AG09309 (cell line): Measurements from ENCODE around the gene TGM5.

Experiments used
- DNase-seq: peaks from one replicate; pipeline ENCODE4 v3.0.0-alpha.2; 2010; ENCODE audit warnings: low read depth
- H3K4me3 ChIP-seq: 2 replicates; pipeline ENCODE4 v1.5.1; 2011; ENCODE audit warnings: mild to moderate bottlenecking, low read depth, low read length, moderate library complexity; ENCODE audit not compliant: control insufficient read depth
- CTCF ChIP-seq: IDR thresholded peaks from 2 replicates; pipeline ENCODE4 v1.5.1; 2011; ENCODE audit warnings: mild to moderate bottlenecking, low read depth, low read length, inconsistent platforms; ENCODE audit not compliant: insufficient read depth, control insufficient read depth; ENCODE audit errors: missing control alignments

The TGM5 gene, protein sequence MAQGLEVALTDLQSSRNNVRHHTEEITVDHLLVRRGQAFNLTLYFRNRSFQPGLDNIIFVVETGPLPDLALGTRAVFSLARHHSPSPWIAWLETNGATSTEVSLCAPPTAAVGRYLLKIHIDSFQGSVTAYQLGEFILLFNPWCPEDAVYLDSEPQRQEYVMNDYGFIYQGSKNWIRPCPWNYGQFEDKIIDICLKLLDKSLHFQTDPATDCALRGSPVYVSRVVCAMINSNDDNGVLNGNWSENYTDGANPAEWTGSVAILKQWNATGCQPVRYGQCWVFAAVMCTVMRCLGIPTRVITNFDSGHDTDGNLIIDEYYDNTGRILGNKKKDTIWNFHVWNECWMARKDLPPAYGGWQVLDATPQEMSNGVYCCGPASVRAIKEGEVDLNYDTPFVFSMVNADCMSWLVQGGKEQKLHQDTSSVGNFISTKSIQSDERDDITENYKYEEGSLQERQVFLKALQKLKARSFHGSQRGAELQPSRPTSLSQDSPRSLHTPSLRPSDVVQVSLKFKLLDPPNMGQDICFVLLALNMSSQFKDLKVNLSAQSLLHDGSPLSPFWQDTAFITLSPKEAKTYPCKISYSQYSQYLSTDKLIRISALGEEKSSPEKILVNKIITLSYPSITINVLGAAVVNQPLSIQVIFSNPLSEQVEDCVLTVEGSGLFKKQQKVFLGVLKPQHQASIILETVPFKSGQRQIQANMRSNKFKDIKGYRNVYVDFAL

DNA sequence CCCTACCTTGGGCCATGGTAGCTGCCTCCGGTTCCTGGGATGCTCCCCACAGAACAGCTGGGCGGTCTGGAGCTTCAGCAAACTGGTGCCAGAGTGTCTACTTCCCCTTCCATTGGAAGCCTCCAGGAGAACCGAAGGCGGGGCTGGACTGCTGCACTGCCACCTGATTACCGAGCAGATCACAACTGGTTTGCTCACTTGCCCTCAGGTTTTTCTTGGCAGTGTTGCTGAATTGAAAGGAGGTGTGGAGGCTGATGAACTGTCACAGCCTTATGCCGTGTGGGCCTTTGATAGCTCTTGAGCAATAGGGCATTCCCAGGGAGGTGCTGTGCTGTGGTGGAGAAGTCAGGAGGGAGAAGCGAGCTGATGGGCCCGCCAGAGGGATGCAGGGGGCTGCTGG, at the start of gene TGM5:
TSS of gene TGM5 (minus strand) at position 95 of the 400 bp plus-strand sequence. CDS start at position 16, 79 bp downstream.
- no peak for DNase-seq
- H3K4me3 ChIP-seq = no peak within 1 kb of the TSS
- no peak for TF ChIP-seq CTCF

GRCh38 chr15:43314171-43314570, 47.4 kb upstream of the TGM5 start:
- DNase-seq = no peak
- H3K4me3 ChIP-seq = no peak overlapping the region
- no peak for TF ChIP-seq CTCF

- no peak for DNase-seq
- no peak for TF ChIP-seq CTCF
- H3K4me3 ChIP-seq = no peak overlapping the region
Observed at GRCh38 chr15:43312378-43312777, 45.6 kb upstream of the TGM5 start.

GRCh38 chr15:43302205-43302817, 35.6 kb upstream of the TGM5 start, which contains the start of gene TGM7:
TSS of gene TGM7 (minus strand) at chr15:43302255.
- H3K4me3 ChIP-seq = no peak within 1 kb of the TSS
- no peak for DNase-seq
- no peak for TF ChIP-seq CTCF

- no peak overlapping the region for H3K4me3 ChIP-seq
- TF ChIP-seq CTCF = no peak
- no peak for DNase-seq
Observed at GRCh38 chr15:43299884-43300283, 33.2 kb upstream of the TGM5 start.

DNA sequence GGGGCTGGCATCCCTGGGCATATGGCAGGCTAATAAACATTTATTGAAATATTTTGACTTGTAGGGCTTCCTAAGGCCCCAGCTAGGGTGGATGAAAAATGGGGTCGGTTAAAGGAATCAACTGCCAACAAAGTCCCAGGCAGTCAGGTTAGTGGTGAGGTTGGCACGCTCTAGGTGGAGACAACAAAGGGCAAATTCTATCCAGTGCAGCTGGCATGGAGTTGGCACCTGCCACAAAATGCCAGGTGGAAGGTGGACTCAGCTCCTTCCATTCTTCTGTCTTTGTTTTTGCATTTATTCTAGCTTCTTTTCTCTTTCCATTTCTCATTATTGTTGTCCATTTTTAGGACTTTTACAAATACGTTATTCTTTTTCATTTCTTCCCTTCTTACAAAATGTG, 32.7 kb upstream of the TGM5 start:
- no peak for DNase-seq
- TF ChIP-seq CTCF = no peak
- no peak overlapping the region for H3K4me3 ChIP-seq
